Cardiac muscle cell (in vitro differentiated cells and primary cell): ENCODE results near the gene TRIM50. TPM values are rescaled to one million over a fixed set of nuclear protein-coding genes. Genes with fewer than 3 reads are reported as not detected.

ENCODE experiments used
- polyA plus RNA-seq: library from polyadenylated mRNA; unstranded; fragments of >200 nt; fragmentation: Nextera tagmentation; extraction: Ambion mirVana; gene quantifications from 2 replicates; pipeline ENCODE4 v1.2.1, GENCODE V29; 2016
- total RNA-seq: library from RNA; depleted of rRNA; stranded (reverse); fragments of >200 nt; gene quantifications from 2 replicates; pipeline ENCODE4 v1.2.3, GENCODE V29; 2016

The TRIM50 gene
- total and polyA plus RNA-seq, 2 experiments from 2014 or later, result not detected

Other genes starting within 250 kb of the TRIM50 start
- gene SPDYE9, start 242.0 kb downstream of the TRIM50 start, total RNA-seq, result not detected in 2 replicates
- gene SPDYE9, start 242.0 kb downstream of the TRIM50 start, polyA plus RNA-seq, result 0.73 and 1.1 TPM in 2 replicates
- 42.4 and 46.7 TPM in 2 replicates for gene NSUN5, start 19.3 kb downstream of the TRIM50 start, total RNA-seq
- gene NSUN5, start 19.3 kb downstream of the TRIM50 start, polyA plus RNA-seq, result 45.0 and 55.7 TPM in 2 replicates
- not detected in 2 replicates for gene FKBP6, start 79 bp upstream of the TRIM50 start, total RNA-seq
- gene FKBP6, start 79 bp upstream of the TRIM50 start, polyA plus RNA-seq, result 0.11 TPM in 1 of 2 replicates, not detected in the other
- 4.4 and 5.6 TPM in 2 replicates for gene FZD9, start 105.7 kb upstream of the TRIM50 start, total RNA-seq
- gene FZD9, start 105.7 kb upstream of the TRIM50 start, polyA plus RNA-seq, result 2.5 and 3.8 TPM in 2 replicates
- gene BAZ1B, start 194.2 kb upstream of the TRIM50 start, total RNA-seq, result 35.1 and 42.5 TPM in 2 replicates
- 18.1 and 19.7 TPM in 2 replicates for gene BAZ1B, start 194.2 kb upstream of the TRIM50 start, polyA plus RNA-seq
- 34.4 and 36.7 TPM in 2 replicates for gene BCL7B, start 229.6 kb upstream of the TRIM50 start, total RNA-seq
- gene BCL7B, start 229.6 kb upstream of the TRIM50 start, polyA plus RNA-seq, result 37.8 and 45.7 TPM in 2 replicates